ENCODE results near the gene C5AR1.

Gene C5AR1

DNA sequence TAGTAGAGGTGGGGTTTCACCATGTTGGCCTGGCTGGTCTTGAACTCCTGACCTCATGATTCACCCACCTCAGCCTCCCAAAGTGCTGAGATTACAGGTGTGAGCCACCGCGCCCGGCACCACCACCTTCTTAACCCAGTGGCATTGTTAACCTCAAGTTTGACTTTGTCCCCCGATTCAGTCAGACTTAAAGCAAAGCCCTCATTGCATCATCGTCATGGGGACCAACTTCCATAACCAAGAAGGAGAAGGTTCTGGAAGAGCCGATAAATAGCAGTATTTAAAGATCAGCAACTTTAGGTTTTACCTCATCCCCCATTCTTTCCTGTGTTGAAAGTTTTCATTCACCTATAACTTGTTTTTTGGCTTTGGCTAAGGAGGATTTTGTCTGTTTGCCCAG is 41.6 kb upstream of the C5AR1 start:
- no peak overlapping the region for H3K4me3 ChIP-seq (ENCODE audit: low read length, poor library complexity, severe bottlenecking)
- H3F3A ChIP-seq (ENCODE audit: low read depth): no peaks in the 10 kb centered on the region
- H3K9me2 ChIP-seq (replicated peaks; ENCODE audit: low read depth, low read length): no peaks in the 10 kb centered on the region
- H2AFZ ChIP-seq (ENCODE audit: low read length): no peak overlapping the region
- H4K20me1 ChIP-seq (ENCODE audit: insufficient read depth, low read length, poor library complexity, severe bottlenecking): no peaks in the 10 kb centered on the region
- H3K79me2 ChIP-seq (ENCODE audit: insufficient read depth, low read length): no peaks in the 10 kb centered on the region
- H3K9me3 ChIP-seq (ENCODE audit: insufficient read depth, low read depth, low read length): no peaks in the 10 kb centered on the region
- TF ChIP-seq CTCF (conservative IDR thresholded peaks at IDR 0.05; ENCODE audit: low read length) (no peak), EZH2phosphoT487 (IDR thresholded peaks at IDR 0.05; ENCODE audit: borderline replicate concordance) (no peak)
- peaks cover 10% of the 10 kb centered on the region for H3K4me1 ChIP-seq (ENCODE audit: insufficient read depth, low read length, poor library complexity, severe bottlenecking)
- H3K27me3 ChIP-seq (ENCODE audit: insufficient read depth, low read length, poor library complexity, severe bottlenecking): no peaks in the 10 kb centered on the region
- H3K9ac ChIP-seq (ENCODE audit: low read depth, low read length, poor library complexity, severe bottlenecking): no peak overlapping the region
- no peak overlapping the region for H3K4me2 ChIP-seq (ENCODE audit: low read depth, low read length, poor library complexity, severe bottlenecking)
- H3K36me3 ChIP-seq (ENCODE audit: insufficient read depth, low read length): peaks cover 4% of the 10 kb centered on the region; the same call in 1 of the 2 replicates

DNA sequence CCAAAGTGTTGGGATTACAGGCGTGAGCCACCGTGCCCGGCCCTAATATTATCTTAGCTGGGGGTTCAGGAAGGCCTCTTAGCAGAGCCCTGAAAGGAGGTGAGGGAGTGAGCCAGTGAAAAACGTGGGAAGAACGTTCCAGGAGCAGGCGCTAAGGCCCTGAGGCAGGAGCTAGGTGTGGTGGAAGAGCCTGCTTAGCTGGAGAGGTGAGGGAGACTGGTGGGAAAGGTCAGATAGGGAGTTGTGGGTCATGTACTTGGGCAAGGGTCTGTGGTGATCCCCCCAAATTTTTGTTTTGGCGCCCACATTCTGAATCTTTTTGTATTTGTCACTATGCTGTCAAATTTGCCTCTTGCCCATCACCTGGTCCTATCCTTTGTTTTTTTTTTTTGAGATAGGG is 40.1 kb upstream of the C5AR1 start:
- H3F3A ChIP-seq (ENCODE audit: low read depth): 0 out of 2 replicates have a peak, but pooled peaks cover 4% of the 10 kb centered on the region
- H3K9ac ChIP-seq (ENCODE audit: low read depth, low read length, poor library complexity, severe bottlenecking): no peak overlapping the region
- no peaks in the 10 kb centered on the region for H3K27me3 ChIP-seq (ENCODE audit: insufficient read depth, low read length, poor library complexity, severe bottlenecking)
- no peak overlapping the region for H2AFZ ChIP-seq (ENCODE audit: low read length)
- no peaks in the 10 kb centered on the region for H3K9me2 ChIP-seq (replicated peaks; ENCODE audit: low read depth, low read length)
- H3K4me3 ChIP-seq (ENCODE audit: low read length, poor library complexity, severe bottlenecking): no peak overlapping the region
- H4K20me1 ChIP-seq (ENCODE audit: insufficient read depth, low read length, poor library complexity, severe bottlenecking): peaks cover 3% of the 10 kb centered on the region
- no peaks in the 10 kb centered on the region for H3K79me2 ChIP-seq (ENCODE audit: insufficient read depth, low read length)
- H3K4me1 ChIP-seq (ENCODE audit: insufficient read depth, low read length, poor library complexity, severe bottlenecking): peaks cover 15% of the 10 kb centered on the region
- H3K9me3 ChIP-seq (ENCODE audit: insufficient read depth, low read depth, low read length): no peaks in the 10 kb centered on the region
- no peak overlapping the region for H3K4me2 ChIP-seq (ENCODE audit: low read depth, low read length, poor library complexity, severe bottlenecking)
- no peak for TF ChIP-seq CTCF (conservative IDR thresholded peaks at IDR 0.05; ENCODE audit: low read length)
- no peak for TF ChIP-seq EZH2phosphoT487 (IDR thresholded peaks at IDR 0.05; ENCODE audit: borderline replicate concordance)
- peaks cover 4% of the 10 kb centered on the region; the same call in 1 of the 2 replicates for H3K36me3 ChIP-seq (ENCODE audit: insufficient read depth, low read length)

- Histone ChIP-seq H3K9ac (ENCODE audit: low read depth, low read length, poor library complexity, severe bottlenecking) (no peak overlapping the region), H3K36me3 (ENCODE audit: insufficient read depth, low read length) (peaks cover 4% of the 10 kb centered on the region; the same call in 1 of the 2 replicates), H4K20me1 (ENCODE audit: insufficient read depth, low read length, poor library complexity, severe bottlenecking) (peaks cover 9% of the 10 kb centered on the region), H3K4me3 (ENCODE audit: low read length, poor library complexity, severe bottlenecking) (no peak overlapping the region), H3K9me2 (replicated peaks; ENCODE audit: low read depth, low read length) (no peaks in the 10 kb centered on the region), H3K27me3 (ENCODE audit: insufficient read depth, low read length, poor library complexity, severe bottlenecking) (no peaks in the 10 kb centered on the region), H3F3A (ENCODE audit: low read depth) (0 out of 2 replicates have a peak, but pooled peaks cover 4% of the 10 kb centered on the region), H3K79me2 (ENCODE audit: insufficient read depth, low read length) (peaks cover 3% of the 10 kb centered on the region; the same call in 1 of the 2 replicates), H3K4me1 (ENCODE audit: insufficient read depth, low read length, poor library complexity, severe bottlenecking) (peaks cover 15% of the 10 kb centered on the region), H3K9me3 (ENCODE audit: insufficient read depth, low read depth, low read length) (no peaks in the 10 kb centered on the region), H2AFZ (ENCODE audit: low read length) (no peak overlapping the region), H3K4me2 (ENCODE audit: low read depth, low read length, poor library complexity, severe bottlenecking) (no peak overlapping the region)
- TF ChIP-seq EZH2phosphoT487 (IDR thresholded peaks at IDR 0.05; ENCODE audit: borderline replicate concordance): no peak
- TF ChIP-seq CTCF (conservative IDR thresholded peaks at IDR 0.05; ENCODE audit: low read length): no peak
Observed at GRCh38 chr19:47270408-47270807, 39.3 kb upstream of the C5AR1 start.

Measured in Loucy (cell line).